ENCODE measurements around the gene CCDC200.
A peak's percentile ranks its signal among the peaks of the same experiment; 100 is the strongest.

Gene CCDC200

GRCh38 chr17:43216762-43217613 is 11.4 kb downstream of the CCDC200 start:
- DNase-seq (ENCODE audit: low spot score), result no peak
- POLR2A ChIA-PET (ENCODE audit: low non-redundant PET), result no interaction called here
- CTCF ChIA-PET, result no interaction called here

GRCh38 chr17:43216369-43216761 is 12.1 kb downstream of the CCDC200 start:
- ChIA-PET CTCF (no interaction called here), POLR2A (ENCODE audit: low non-redundant PET) (no interaction called here)
- no peak for DNase-seq (ENCODE audit: low spot score)

More at GRCh38 chr17:43216762-43217613, 11.4 kb downstream of the CCDC200 start:
- no peak for TF ChIP-seq CTCF (conservative IDR thresholded peaks at IDR 0.05; ENCODE audit: low read depth)
- no peak overlapping the region for H3K27ac ChIP-seq

GRCh38 chr17:43215341-43215740 is 13.1 kb downstream of the CCDC200 start:
- POLR2A ChIA-PET (ENCODE audit: low non-redundant PET), result no interaction called here
- no peak for TF ChIP-seq CTCF (conservative IDR thresholded peaks at IDR 0.05; ENCODE audit: low read depth)
- DNase-seq (ENCODE audit: low spot score), result no peak
- CTCF ChIA-PET, result no interaction called here
- no peak overlapping the region for H3K27ac ChIP-seq

More at GRCh38 chr17:43216369-43216761, 12.1 kb downstream of the CCDC200 start:
- TF ChIP-seq CTCF (conservative IDR thresholded peaks at IDR 0.05; ENCODE audit: low read depth), result no peak
- H3K27ac ChIP-seq, result no peak overlapping the region

- POLR2A ChIA-PET (ENCODE audit: low non-redundant PET), result no interaction called here
- CTCF ChIA-PET, result interaction anchor here (1.4 kb wide), 1 partner anchor 96 kb away, joined by 7 read pairs; no protein-coding TSS in a partner anchor
- DNase-seq (ENCODE audit: low spot score), result no peak
- no peak for TF ChIP-seq CTCF (conservative IDR thresholded peaks at IDR 0.05; ENCODE audit: low read depth)
- no peak overlapping the region for H3K27ac ChIP-seq
These were observed 14.9 kb downstream of the CCDC200 start for GRCh38 chr17:43213545-43213944.

GRCh38 chr17:43212641-43213490 is 15.6 kb downstream of the CCDC200 start:
- TF ChIP-seq CTCF (conservative IDR thresholded peaks at IDR 0.05; ENCODE audit: low read depth), result no peak
- H3K27ac ChIP-seq, result peak overlapping the region; percentile 83
- DNase-seq (ENCODE audit: low spot score), result no peak
- ChIA-PET POLR2A (ENCODE audit: low non-redundant PET) (no interaction called here), CTCF (interaction anchor here (1.4 kb wide), 1 partner anchor 97 kb away, joined by 7 read pairs; no protein-coding TSS in a partner anchor)

All from RWPE1 (cell line).